H1 (cell line): ENCODE measurements around the gene CACUL1. TPM values are rescaled to one million over a fixed set of nuclear protein-coding genes. Genes with fewer than 3 reads are reported as not detected.

ENCODE experiments used
- ASH2L ChIP-seq: fragments of 200-600, 300-600 bp; sonication (generic); IDR thresholded peaks from one replicate; pipeline ENCODE4 v1.7.1; 2017; ENCODE audit warnings: low read length
- JUN ChIP-seq: IDR thresholded peaks from 2 replicates; pipeline ENCODE4 v1.6.1; 2011; ENCODE audit warnings: low read depth, mild to moderate bottlenecking, improper control_type of control experiment, low read length
- SP4 ChIP-seq: IDR thresholded peaks from 2 replicates; pipeline ENCODE4 v1.6.1; 2012; ENCODE audit warnings: low read length, inconsistent platforms
- TAF1 ChIP-seq: IDR thresholded peaks from 2 replicates; pipeline ENCODE4 v1.6.1; 2011; ENCODE audit warnings: mild to moderate bottlenecking, low read depth, low read length
- polyA plus RNA-seq, 7 experiments: library from polyadenylated mRNA; depleted of rRNA in 3 of 7; stranded (reverse) in 5 of 7; unstranded in 2 of 7; fragments of >200 nt in 5 of 7; fragments of 200-250 nt in 2 of 7; gene quantifications; 1 replicate in 5 of 7; 2 replicates in 1 of 7; 4 replicates in 1 of 7; pipeline versions ENCODE4 v1.2.1 to v1.2.3, GENCODE V29; 2011 to 2013; ENCODE audit warnings: missing spikeins in 2 of 7, mixed read lengths in 2 of 7
- total RNA-seq: library from RNA; stranded (reverse); fragmentation: NEBNext Ultra II Directional; extraction: Animal tissue kit (Norgen Biotek cat#: 25700); gene quantifications from 2 replicates; pipeline ENCODE4 v1.2.1, GENCODE V29; 2021
- TF ChIP-seq, protein P1 (sequence below): fragments of 300-600 bp; sonication (generic); IDR thresholded peaks from 2 replicates; pipeline ENCODE4 v1.7.1; 2012; ENCODE audit warnings: low read length, moderate library complexity, mild to moderate bottlenecking, inconsistent platforms; ENCODE audit not compliant: insufficient replicate concordance
- TF ChIP-seq, protein P2 (sequence below): IDR thresholded peaks from 2 replicates; pipeline ENCODE4 v1.6.1; 2011; ENCODE audit warnings: low read depth, mild to moderate bottlenecking, low read length; ENCODE audit not compliant: insufficient read depth

CACUL1 gene
- total and polyA plus RNA-seq, 2 of the 8 experiments (the other 6 are each of a cell fraction or from before 2014, with no cell fraction given): 6.5 to 34.2 TPM

DNA sequence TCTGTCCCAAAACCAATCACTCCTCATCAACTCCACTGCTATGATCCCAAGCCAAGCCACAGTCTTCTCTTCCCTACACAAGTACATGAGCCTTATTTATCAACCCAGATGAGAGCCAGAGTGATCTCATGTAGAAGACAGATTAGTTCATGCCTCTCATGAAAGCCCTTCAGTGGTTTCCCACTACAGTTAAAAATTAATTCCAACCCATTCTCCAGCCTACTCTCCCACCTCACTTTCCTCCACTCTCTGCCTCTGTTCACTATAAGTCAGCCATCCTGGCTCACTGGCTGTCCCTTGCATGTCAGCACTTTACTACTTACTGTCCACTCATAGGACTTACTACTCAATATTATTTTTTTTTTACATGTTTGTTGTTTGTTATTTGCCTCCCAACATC lies 67.3 kb downstream of the CACUL1 start (continued):
- TF ChIP-seq, protein P1, sequence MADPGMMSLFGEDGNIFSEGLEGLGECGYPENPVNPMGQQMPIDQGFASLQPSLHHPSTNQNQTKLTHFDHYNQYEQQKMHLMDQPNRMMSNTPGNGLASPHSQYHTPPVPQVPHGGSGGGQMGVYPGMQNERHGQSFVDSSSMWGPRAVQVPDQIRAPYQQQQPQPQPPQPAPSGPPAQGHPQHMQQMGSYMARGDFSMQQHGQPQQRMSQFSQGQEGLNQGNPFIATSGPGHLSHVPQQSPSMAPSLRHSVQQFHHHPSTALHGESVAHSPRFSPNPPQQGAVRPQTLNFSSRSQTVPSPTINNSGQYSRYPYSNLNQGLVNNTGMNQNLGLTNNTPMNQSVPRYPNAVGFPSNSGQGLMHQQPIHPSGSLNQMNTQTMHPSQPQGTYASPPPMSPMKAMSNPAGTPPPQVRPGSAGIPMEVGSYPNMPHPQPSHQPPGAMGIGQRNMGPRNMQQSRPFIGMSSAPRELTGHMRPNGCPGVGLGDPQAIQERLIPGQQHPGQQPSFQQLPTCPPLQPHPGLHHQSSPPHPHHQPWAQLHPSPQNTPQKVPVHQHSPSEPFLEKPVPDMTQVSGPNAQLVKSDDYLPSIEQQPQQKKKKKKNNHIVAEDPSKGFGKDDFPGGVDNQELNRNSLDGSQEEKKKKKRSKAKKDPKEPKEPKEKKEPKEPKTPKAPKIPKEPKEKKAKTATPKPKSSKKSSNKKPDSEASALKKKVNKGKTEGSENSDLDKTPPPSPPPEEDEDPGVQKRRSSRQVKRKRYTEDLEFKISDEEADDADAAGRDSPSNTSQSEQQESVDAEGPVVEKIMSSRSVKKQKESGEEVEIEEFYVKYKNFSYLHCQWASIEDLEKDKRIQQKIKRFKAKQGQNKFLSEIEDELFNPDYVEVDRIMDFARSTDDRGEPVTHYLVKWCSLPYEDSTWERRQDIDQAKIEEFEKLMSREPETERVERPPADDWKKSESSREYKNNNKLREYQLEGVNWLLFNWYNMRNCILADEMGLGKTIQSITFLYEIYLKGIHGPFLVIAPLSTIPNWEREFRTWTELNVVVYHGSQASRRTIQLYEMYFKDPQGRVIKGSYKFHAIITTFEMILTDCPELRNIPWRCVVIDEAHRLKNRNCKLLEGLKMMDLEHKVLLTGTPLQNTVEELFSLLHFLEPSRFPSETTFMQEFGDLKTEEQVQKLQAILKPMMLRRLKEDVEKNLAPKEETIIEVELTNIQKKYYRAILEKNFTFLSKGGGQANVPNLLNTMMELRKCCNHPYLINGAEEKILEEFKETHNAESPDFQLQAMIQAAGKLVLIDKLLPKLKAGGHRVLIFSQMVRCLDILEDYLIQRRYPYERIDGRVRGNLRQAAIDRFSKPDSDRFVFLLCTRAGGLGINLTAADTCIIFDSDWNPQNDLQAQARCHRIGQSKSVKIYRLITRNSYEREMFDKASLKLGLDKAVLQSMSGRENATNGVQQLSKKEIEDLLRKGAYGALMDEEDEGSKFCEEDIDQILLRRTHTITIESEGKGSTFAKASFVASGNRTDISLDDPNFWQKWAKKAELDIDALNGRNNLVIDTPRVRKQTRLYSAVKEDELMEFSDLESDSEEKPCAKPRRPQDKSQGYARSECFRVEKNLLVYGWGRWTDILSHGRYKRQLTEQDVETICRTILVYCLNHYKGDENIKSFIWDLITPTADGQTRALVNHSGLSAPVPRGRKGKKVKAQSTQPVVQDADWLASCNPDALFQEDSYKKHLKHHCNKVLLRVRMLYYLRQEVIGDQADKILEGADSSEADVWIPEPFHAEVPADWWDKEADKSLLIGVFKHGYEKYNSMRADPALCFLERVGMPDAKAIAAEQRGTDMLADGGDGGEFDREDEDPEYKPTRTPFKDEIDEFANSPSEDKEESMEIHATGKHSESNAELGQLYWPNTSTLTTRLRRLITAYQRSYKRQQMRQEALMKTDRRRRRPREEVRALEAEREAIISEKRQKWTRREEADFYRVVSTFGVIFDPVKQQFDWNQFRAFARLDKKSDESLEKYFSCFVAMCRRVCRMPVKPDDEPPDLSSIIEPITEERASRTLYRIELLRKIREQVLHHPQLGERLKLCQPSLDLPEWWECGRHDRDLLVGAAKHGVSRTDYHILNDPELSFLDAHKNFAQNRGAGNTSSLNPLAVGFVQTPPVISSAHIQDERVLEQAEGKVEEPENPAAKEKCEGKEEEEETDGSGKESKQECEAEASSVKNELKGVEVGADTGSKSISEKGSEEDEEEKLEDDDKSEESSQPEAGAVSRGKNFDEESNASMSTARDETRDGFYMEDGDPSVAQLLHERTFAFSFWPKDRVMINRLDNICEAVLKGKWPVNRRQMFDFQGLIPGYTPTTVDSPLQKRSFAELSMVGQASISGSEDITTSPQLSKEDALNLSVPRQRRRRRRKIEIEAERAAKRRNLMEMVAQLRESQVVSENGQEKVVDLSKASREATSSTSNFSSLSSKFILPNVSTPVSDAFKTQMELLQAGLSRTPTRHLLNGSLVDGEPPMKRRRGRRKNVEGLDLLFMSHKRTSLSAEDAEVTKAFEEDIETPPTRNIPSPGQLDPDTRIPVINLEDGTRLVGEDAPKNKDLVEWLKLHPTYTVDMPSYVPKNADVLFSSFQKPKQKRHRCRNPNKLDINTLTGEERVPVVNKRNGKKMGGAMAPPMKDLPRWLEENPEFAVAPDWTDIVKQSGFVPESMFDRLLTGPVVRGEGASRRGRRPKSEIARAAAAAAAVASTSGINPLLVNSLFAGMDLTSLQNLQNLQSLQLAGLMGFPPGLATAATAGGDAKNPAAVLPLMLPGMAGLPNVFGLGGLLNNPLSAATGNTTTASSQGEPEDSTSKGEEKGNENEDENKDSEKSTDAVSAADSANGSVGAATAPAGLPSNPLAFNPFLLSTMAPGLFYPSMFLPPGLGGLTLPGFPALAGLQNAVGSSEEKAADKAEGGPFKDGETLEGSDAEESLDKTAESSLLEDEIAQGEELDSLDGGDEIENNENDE: no peak
- TF ChIP-seq TAF1: no peak
- TF ChIP-seq, protein P2, sequence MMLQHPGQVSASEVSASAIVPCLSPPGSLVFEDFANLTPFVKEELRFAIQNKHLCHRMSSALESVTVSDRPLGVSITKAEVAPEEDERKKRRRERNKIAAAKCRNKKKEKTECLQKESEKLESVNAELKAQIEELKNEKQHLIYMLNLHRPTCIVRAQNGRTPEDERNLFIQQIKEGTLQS: no peak
- no peak for TF ChIP-seq JUN
- TF ChIP-seq ASH2L: no peak
- no peak for TF ChIP-seq SP4
